HG02763 (cell line): ENCODE data around the gene TBC1D22A.

ENCODE experiments used
- ATAC-seq: cut with Tn5 transposase; IDR thresholded peaks from one replicate; pipeline ENCODE4 v1.9.1; 2021; ENCODE audit warnings: mild to moderate bottlenecking, moderate library complexity; ENCODE audit not compliant: unreplicated experiment

Gene TBC1D22A

DNA sequence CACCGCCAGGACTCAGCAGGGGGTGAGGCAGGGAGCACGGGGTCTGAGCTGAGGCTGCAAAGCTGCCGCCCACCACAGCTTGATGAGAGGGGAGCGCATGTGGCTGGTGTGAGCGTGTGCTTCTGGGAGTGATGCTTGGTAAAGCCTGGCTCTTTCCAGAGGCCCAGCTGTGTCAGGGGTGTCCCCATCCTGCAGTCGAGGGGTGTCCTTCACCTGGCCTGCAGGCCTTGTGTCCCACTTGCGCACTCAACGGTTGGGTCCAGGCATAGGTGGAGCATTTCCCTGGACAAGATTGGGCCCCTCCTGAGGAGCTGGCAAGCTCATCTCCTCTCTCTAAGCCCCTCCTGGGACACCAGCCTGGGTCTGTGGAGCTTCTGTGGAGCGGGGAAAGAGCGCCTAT, 273.9 kb downstream of the TBC1D22A start:
- ATAC-seq: no peak

- no peak for ATAC-seq
These were observed 274.6 kb downstream of the TBC1D22A start for GRCh38 chr22:47036936-47037485.

DNA sequence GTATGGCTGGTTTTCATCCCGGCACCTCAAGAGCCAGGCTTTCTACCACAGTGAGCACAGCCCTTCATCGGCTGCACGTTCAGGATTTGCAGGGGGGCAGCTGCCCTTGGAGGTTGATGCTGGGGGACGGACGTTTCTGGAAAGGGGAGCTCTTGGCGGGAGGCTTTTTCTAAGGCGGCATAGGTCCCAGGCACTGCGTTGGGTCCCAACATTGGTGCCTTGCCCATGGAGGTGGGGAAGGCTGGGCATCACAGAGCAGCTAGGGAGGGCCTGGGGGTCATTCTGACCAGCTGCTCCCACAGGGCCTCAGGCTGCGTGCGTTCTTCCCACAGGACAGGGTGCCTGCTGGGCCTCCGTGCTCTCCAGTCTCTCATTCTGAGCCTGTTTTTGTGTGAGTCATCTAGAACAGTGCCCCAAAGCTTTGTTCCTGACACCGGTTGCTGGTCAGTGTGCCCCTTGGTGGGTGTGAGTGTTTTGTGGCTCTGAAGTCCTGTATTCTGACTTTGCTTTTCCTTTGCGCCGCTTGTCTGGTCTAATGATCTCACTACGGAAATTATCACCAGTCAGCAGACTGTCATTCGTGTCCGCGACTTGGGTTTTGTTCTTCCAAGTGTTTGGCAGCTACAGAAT, 275.9 kb downstream of the TBC1D22A start:
- no peak for ATAC-seq

DNA sequence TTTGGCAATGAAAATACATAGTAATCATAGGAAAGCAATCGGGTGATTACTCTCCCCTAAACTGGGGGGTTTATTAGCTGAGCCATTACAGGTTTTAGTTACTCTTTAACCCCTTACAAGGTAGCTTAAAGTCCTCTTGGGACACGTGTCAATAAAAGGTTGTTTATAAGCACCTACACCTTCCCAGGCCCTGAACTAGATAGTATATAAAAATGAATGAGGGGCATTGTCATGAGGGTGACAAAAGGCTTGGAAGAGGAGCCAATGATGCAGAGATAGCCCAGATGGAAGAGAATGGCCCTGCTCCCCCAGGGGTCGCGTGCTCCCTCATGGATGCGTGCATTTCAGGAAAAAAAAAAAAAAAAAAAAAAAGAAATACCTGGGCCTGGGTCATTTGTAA, 276.9 kb downstream of the TBC1D22A start:
- no peak for ATAC-seq

DNA sequence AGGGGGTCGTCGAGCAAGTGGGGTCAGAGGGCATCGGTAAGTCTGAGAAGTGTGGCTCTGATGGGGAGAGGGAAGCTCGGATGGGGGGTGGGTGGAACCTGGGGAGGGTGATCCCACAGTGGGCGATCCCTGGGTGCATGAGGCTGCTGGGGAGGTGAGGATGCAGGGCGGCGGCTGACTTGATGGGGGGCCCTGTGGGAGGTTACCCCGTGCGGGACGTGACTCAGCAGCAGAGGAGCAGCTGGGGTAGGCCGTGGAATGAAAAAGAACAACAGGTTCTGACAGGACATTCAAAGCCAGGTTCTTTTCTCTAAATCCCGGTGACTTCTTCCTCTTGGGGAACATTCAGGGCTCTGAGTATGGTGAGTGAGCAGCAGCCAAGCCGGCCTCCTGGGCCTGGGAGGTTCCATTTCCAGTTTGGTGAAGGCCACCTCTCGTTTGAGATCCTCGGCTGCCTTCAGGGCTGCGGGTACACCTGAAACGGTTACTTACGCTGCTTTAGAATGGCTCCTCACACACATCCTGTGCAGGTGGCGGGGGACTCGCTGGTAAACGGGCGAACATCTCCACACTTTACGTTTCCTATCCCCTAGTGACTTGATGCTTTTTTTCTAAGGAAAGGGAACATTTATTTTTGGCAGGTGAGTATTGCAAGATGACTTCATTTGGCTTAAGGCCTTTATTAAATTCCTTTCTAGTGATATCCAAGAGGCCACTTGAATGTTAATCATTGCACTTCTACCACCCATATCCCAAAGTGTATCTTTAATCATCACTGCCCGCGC, 278.2 kb downstream of the TBC1D22A start:
- ATAC-seq: no peak

GRCh38 chr22:47041271-47042115, 279.0 kb downstream of the TBC1D22A start:
- no peak for ATAC-seq

DNA sequence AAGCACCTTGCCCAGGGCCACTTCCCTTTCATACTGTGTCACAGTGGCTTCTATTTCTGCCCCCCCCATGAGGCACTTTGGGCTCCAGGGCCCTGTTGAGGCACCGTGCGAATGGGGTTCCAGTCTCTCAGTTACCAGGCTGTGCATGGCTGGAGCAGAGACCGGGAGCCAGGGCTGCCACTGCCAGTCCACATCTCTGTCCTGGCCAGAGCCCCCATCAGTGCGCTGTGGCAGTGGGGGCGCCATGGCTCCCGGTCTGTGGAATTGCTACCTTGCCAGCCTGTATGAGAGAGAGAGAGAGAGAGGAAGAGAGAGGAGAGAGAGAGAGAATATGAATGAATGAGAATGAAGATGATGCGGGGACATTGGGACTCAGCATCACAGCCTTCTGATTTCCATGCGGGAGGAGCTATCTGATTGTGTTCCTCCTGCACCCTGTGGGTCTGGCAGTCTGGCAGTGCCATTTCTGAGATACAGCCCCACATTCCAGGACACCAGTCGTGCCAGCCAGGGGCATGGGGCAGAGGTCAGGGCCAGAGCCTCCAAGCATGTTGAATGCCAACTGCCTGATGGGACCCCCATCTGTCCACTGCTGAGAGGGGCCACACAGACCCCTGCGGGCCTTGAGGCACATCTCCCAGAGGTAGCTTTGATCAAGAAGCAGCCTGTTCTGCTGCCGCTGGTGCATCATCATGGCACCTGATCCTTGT, 279.8 kb downstream of the TBC1D22A start:
- no peak for ATAC-seq

DNA sequence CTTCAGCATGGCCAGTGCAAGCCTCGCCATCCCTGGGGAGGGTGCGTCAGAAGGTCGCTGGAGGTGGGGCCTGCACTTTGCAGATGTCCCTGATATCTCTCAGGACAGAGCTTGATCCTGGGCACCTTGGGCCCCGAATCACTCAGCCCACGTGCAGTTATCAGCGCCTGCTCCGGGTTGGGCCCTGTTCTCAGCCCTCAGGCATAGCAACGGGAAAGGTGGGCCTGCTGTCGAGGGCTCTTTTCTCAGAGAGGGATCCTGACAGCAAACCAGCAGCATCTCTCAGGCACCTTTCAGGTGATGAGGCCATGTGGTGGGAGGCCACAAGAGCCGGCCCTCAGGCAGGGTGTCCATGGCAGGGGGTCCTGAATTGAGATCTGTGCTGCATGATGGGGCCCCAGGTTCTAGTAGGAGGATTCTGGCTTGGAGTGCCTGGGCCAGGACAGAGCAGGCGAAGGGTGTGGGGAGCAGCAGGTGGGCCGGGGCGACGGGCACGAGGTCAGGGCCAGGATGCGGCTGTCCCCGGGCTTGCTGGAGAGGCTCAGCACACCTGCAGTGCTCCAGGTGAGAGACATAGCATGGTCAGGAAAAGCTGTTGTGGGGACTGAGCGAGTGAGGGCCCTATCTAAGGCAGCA, 280.5 kb downstream of the TBC1D22A start:
- ATAC-seq: no peak

DNA sequence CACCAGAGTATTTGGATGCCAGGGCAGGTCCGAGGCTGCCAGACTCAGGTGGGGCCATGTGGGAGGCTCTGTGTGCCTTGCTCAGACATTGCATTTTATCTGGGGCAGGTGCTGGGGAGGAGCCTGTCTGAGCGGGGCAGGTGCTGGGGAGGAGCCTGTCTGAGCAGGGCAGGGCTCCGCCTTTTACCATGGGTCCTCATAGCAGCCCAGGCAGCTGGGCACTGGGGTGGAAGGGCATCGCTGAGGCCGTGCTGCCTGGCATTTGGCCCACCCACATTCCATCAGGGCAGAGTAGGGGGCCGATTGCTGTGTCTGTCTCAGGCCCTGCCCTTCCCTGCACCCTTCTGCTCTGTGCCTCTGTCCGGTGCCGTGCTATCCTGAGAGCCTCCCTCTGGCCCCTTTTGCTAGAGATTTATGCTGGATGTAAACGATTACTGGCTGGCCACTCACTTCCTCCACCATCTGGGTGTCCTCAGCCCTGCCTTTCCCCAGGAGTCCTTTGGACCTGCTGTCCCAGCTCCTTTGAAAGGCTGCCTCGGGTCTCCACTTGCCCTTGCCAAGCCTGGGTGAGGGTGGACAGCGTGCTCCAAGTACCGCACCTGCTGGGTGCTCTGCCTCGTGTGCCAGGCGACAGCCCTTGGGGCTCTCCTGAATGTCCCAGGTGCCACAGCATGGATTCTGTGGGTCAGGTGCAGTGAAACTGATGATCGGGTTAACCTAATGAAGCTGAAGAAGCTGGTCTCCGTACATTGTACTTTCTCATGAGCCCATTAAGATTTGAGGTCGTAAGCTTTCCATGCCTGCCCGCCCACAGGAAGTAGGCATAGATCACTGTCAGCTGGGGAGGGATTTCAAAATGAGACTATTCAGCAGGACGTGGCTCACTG, 281.6 kb downstream of the TBC1D22A start:
- no peak for ATAC-seq

GRCh38 chr22:47044722-47045535, 282.5 kb downstream of the TBC1D22A start:
- no peak for ATAC-seq

DNA sequence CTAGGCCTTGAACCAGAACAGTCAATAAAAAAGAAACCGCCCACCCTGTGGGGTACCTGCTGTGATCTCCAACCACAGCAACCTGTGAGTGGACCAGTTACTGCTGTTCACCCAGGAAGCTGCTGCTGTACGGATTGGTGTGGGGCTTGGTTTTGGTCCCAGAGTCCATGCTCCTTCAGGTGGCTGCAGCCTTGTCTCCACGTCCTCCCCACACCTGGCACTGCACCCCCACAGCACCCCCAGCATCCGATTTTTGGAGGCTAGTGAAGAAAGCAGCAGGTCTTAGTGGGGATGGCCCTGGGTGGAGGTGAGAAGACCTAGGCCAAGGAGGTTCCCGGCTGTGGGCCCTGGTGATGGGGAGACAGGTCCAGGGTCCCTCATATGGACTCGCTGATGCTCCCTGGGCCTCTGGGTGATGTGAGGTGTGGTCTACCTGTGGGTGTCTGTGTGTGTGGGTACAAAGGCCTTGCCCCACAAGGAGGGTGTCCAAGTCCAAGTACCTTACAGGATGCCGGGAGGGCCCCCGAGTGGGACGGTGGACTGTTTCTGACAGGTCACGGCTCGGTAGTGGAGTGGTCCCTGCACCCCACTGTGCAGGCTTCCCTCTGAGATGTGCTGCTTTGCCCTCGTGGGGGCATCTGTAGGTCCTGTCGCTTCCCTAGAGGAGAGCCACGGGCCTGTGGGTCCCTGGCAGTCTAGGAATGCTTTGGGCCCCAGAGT, 283.4 kb downstream of the TBC1D22A start:
- no peak for ATAC-seq

DNA sequence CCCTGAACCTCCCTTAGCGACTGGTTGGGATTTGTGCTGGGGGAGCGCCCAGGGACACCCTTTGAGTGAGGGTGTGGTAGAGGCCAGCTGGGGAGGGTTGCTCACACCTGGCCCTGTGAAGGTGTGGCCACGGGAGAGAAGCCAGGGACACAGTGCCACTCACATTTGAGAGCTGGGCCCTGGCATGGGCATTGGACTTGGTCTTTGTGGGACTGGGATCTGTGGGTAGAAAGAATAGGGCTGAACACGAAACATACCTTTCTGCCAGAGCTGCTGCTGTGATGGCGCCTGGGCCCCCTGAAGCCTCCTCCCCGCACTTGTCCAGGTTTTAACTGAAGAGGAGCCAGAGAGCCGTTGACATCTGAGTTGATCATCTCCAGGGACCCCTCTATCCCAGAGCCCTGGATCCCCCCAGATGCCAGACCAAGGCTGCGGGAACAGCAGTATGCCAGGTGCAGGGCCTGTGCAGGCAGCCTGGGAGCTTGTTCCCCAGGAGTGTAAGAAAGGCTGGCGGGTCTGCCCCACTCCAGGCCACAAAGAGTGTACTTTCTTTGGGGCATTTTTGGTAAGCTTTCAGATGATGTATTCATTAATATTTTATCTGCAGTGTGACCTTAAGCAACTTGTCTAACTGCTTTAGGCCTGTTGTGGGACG, 284.1 kb downstream of the TBC1D22A start:
- no peak for ATAC-seq

DNA sequence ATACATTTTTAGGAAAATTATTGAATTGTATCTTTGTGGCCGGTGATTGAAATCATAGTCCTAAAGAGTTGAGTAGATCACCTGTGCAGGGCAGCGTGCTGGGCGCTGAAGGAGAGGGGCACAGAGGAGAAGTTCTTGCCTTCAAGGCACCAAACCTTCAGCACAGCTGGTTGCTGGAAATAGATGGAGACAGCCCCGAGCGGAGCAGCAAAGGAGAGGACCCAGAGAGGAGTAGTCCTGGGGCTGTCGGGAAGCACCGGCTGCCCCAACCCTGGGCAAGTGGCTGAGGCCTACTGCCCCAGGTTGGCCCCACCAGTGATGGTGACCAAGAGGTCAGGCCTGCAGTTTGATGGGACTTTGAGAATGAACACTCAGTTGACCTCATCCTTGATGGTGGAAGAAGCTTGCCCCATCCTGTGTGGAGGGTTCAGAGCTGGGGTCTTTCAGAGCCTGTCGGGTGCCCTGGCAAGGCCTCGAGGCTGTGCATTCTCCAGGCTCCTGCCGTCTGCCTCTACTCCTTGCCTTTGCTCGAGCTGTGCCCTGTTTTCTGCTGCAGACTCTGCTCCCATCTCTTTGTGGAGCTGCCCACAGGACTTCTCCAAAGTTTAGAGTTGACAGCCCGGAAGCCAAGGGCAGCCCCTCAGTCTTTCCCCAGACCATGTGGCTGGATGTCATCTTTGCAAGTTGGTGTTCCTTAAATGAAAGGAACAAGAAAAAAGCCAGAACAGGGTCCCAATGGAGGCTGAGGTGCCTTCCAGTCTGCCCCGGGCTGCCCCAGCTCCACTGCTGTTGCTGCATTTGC, 285.1 kb downstream of the TBC1D22A start:
- no peak for ATAC-seq

- no peak for ATAC-seq
These were observed 285.9 kb downstream of the TBC1D22A start for GRCh38 chr22:47048123-47049077.

- no peak for ATAC-seq
These were observed 286.7 kb downstream of the TBC1D22A start for GRCh38 chr22:47049078-47049624.
